ENCODE data around the gene NR6A1.

The NR6A1 gene

GRCh38 chr9:124480621-124480981 is 290.5 kb downstream of the NR6A1 start:
- DNase-seq, result no peak

- no peak for DNase-seq
These were observed 291.0 kb downstream of the NR6A1 start for GRCh38 chr9:124479947-124480620.

DNA sequence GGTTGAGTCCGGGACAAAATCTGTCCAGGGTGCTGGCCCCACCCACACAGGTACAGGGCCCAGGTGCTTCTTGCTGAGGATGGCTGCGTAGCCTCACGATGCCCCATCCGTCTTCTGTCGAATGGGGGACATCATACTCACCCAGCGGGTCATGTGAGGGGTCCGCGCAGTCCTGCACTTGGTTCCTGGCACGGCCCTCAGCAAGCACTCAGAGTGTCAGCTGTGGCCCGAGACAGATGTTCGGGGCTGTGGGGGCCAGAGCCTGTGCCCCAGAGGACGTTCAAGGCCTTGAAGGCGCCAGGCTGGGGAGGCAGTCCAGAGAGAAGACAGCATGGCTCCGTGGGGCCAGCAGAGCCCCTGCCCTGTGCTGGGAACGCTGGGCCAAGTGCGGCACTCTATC is 291.7 kb downstream of the NR6A1 start:
- no peak for DNase-seq

GRCh38 chr9:124478354-124478753 is 292.8 kb downstream of the NR6A1 start:
- DNase-seq, result no peak

DNA sequence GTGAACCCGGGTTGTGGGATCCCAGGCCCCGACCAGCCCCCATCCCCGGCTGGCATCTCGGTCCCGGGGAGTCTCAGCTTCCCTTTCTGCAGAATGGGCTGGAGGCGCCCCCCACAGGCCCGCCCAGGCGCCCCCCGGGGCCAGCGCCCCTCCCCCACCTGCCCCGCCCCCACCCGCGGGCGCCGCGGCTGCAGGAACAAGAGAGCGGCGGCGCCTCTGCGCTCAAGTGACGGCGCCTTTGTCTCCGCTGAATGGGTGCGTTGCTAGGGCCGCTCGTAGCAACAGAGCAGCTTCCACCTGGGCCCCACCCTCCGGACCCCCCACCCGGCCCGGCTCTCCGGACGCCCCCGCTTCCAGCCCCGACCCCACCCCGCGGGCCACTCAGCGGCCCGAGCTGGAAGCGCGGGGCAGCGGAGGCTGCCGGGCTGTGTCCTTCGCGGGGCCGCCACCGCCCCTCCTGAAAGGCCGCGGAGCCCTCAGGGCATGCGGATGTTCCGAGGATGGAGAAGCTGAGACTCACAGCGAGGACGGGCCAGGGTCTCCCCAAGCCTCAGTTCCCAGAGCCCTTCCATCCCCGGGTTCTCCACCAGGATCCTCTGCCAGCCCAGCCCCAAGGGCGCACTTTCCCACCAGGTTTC is 293.3 kb downstream of the NR6A1 start:
- no peak for DNase-seq

- no peak for DNase-seq
These were observed 293.9 kb downstream of the NR6A1 start for GRCh38 chr9:124477211-124477647.

GRCh38 chr9:124475868-124476690 is 295.0 kb downstream of the NR6A1 start:
- no peak for DNase-seq

DNA sequence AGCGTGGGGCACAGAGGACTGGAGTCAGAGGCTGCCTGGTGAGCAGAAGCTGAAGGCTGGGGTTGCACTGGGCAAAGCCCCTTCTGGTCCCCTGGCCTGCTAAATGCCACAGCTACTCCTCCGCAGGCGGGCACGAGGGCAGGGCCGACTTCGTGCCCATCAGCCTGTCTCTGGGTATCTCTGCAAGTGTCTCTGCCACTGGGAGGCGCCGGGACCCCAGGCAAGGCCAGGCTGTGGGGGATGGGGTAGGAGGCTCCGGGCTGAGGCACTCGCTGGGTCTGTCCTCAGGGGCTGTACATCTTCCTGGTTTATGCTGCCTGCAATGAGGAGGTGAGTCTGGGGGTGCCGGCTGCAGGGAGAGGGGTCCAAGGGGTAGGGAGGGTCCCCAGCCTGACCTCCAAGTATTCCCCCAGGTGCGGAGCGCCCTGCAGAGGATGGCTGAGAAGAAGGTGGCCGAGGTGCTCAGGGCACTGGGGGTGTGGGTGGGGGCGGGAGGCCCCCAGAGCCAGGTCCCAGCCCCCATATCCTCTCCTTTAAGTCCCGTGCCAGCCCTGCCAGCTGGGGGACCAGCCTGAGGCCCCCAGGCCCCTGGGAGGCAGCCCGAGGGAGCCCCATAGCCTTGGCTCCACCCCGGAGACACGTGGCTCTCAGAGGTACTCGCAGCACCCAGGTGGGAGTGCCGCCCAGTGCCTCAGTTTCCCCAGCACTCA is 295.8 kb downstream of the NR6A1 start:
- DNase-seq, result no peak

DNA sequence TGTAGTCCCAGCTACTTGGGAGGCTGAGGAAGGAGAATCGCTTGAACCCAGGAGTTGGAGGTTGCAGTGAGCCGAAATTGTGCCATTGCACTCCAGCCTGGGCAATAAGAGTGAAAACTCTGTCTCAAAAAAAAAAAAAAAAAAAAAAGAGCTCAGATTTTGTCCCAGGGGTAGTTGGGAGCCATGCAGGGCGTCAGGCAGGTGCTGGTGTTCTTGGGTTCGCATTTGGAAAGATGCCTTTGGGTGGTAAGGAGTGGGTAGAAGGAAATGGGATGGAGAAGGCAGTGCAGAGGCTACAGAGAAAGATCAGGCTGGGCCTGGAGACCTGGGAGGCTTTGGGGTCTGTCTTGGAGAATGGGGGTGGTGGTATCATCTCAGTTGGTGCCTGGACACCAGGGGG is 297.0 kb downstream of the NR6A1 start:
- no peak for DNase-seq

DNA sequence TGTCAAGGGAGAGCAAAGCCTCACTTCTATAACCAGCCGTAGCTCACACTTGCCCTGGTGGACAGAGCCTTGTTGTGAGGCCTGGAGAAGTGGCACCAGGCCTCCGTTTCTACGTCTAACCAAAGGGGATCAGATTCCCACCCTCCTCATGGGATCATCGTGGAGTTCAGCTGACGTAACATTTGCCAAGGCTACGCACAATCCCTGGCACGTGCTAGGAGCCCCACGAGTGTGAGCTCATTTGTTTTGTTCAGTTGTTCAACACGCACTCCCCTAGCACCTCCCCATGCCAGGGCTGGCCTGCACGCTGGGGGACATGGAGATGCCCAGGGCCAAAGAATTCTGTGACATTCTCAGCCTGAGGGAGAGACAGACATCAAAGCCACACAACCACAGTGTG is 297.8 kb downstream of the NR6A1 start:
- no peak for DNase-seq

- DNase-seq, result no peak
These were observed 298.3 kb downstream of the NR6A1 start for GRCh38 chr9:124472770-124473169.

GRCh38 chr9:124471761-124472160 is 299.4 kb downstream of the NR6A1 start:
- DNase-seq, result no peak

DNA sequence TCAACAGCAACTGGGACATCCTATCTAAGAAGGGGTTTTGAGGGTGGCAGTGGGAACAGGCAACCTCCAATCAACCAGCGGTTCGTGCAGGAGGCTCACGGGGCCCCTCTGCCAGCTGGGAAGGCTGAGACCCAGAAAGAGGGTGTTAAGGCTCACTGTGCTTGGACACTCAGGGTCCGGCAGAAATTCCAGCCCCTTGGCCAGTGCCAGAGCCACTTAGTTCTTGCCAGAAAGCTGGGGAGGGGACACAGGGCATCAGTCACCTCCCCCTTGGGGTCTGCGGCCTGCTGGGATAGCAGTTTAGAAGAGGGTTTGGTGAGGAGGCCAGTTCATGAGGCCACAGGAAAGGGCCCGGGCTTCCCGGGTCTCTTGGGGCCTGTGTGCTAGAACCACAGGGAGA is 300.4 kb downstream of the NR6A1 start:
- no peak for DNase-seq

- DNase-seq, result no peak
These were observed 300.8 kb downstream of the NR6A1 start for GRCh38 chr9:124470306-124470705.

DNA sequence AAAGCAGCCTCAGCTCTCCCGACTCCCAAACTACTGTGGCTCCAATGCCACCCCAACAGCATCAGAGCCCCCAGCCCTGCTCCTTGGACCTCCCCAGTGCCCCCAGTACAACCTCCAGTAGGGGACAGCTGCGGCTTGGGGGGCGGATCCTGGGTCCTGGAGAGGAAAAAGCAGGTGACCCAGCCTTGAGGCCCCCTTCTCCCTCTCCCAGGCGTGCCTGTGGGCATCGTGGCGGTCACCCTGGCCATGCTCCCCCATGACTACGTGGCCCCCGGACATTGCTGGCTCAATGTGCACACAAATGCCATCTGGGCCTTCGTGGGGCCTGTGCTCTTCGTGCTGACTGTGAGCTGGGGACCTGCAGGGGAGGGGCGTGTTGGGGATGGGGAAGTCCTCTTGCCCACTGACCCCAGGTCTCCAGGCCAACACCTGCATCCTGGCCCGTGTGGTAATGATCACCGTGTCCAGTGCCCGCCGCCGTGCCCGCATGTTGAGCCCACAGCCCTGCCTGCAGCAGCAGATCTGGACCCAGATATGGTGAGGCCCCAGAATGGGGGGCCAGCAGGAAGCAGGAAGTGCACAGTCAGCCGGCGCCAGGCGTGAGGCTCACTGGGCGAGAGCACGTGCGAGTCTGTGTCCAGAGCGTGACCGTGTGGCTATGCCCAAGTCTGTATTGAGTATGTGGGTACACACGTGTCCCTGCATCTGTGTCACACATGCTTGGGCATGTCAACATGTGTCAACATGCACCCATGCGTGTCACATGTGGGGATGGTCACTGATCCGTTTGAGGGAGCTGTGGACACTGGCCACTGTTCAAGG is 301.9 kb downstream of the NR6A1 start:
- no peak for DNase-seq

GRCh38 chr9:124468061-124468740 is 302.9 kb downstream of the NR6A1 start:
- DNase-seq, result no peak

DNA sequence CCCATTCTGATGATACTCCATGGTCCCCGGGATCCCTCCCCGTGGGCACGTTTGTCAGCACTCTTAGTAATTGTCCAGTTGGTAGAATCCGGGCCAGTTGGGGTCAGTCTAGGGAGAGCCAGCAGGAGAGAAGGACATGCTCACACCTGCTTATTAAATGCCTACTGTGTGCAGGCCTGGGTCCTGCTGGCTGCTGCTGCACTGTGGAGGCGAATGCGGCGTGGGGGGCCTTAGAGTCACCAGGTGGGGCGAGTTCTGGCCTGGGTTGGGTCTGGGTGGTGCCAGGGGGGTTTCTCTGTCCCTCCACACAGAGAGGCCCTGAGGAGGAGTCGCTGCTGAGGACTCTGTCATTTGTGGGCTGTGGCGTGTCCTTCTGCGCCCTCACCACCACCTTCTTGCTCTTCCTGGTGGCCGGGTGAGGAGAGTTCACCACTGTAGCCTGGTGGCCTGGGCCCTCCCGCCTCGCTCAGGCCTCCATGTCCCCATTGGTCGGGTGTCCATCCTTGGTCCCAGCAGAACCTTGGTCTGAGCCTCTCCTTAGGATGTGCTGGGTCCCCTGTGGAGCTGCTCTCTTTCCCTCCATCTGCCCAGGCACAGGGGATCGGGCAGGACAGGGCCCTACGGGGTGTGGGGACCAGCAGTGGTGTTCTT is 303.6 kb downstream of the NR6A1 start:
- no peak for DNase-seq

All from GDM1 (cell line).